HG02642 (cell line): ENCODE data around the gene CCDC69.
A peak's percentile ranks its signal among the peaks of the same experiment; 100 is the strongest.
"Not testable (repeated sequence)": the region's sequence is repeated elsewhere in the genome, so short reads cannot be mapped to it uniquely, and the experiment has no call there.

ENCODE experiments used
- ATAC-seq: cut with Tn5 transposase; IDR thresholded peaks from one replicate; pipeline ENCODE4 v1.9.1; 2021; ENCODE audit warnings: mild to moderate bottlenecking; ENCODE audit not compliant: unreplicated experiment, poor library complexity

CCDC69 gene, protein sequence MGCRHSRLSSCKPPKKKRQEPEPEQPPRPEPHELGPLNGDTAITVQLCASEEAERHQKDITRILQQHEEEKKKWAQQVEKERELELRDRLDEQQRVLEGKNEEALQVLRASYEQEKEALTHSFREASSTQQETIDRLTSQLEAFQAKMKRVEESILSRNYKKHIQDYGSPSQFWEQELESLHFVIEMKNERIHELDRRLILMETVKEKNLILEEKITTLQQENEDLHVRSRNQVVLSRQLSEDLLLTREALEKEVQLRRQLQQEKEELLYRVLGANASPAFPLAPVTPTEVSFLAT

DNA sequence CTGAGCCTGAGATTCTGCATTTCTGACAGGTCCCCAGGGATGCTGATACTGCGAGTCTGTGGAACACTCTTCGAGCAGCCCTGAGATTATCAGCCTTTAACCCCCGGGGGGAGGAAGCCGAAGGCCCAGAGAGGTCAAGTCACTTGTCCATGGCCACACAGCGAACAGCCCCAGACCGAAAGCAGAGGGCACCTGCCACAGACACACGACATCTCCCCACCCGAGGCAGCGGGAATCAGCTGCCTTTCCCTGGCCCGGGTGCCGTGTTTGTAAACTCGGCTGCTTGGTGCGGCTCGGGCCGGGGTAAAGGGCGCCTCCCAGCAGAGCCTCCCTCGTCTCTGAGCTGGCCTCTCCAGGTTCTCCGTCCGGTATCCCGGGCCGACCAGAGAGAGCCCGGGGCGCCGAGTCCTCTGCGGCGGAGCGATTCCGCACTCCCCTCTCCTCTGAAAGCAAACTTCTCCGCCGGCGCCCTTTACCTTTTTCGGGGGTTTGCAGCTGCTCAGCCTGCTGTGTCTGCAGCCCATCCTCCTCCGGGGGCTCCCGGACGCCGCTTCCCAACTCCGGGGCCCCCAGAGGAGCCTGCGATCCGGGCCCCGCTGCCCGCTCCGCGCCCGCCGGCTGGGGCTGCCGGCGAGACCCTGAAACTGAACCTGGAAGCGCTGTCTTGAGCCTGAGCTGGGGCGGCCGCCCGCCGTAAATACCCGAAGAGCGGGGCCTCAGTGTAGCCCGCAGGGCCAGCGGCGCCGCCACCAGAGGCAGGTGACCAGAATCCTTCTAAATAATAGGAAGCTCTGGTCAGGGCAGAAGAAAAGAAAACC, at the start of gene CCDC69:
TSS of gene CCDC69 (minus strand) at position 646 of the 818 bp plus-strand sequence. CDS start at position 524, 122 bp downstream.
- ATAC-seq: peak; percentile 78

DNA sequence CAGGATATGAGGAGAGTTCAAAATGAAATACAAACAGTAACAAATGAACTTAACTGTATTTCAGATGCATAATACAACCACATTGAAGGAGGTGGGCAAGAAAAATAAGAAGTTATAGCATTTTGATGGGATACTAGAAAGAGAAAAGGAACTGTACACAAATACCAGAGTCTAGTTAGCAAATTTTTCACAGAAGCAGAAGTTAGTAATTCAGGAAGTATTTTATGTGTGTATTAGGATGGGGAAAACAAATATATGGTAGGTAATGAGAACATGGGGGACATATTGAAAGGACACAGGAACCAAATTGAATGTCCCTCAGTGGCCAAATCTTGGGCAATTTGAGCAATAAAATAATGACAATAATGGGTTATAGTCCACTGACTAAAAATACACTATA, 47.4 kb upstream of the CCDC69 start:
- ATAC-seq: no peak

DNA sequence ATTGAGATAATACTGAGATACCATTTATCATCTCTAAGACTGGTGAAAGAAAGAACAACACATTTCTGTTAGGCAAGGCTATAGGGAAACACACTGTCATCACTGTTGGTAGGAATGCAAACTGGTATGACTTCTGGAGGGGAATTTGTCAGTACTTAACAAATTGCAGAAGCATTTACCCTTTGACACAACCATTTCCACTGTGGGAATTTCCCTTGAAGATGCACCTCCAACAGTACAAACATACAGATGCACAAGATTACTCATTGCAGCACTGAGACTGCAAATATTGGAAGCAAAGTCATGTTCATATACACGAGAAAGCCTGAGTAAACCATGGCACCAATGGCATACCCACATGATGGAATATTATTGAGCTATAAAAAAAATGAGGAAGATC, 46.7 kb upstream of the CCDC69 start:
- ATAC-seq: peak; percentile 93

DNA sequence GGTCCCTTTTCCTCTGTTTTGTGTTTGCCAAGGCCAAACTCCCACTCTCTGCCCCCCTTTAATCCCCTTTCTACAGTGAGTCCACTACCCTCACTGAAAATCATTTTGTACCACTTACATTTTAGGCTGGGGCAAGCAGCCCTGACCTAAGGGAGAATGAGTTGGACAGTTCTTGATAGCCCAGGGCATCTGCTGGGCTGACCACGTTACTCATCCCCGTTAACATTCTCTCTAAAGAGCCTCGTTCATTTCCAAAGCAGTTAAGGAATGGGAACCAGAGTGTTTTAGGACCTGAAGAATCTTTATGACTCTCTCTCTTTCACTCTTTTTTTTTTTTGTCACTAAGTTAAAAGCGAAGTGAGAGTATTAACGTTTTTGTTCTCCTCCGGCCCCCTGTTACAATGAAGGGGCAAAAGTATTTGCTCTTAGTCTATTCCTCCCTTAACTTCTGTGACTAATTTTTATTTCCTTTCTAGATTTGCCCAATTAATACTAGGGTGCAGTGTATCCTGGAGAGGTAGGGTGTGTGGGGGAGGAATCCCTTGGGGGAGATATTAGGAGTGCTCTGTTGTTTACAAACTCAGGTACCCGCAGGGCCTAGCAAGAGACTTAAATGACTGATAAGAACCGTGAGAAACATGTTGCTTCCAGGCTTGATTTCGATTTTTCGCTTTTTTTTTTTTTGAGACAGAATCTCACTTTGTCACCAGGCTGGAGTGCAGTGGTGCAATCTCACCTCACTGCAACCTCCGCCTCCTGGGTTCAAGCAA, 43.8 kb upstream of the CCDC69 start:
- ATAC-seq: no peak

DNA sequence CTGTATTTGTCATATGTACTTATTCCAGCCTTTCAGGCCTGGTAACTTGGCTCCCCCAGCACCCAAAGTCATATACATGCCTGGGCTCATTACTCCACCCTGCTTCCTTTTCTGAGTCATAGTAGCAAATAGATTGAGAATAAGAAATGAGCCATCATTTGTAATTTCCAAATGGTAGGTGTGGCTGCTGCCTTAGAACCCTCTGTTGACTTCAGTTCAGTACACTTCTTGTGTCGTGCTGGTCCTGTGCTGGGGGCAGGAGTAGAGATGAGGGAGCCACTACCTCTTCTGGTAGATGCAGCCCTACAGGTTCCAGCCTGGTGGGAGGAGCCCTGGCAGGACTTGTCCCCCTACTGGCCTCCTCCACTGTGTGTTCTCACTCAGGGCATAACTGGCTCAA, 40.2 kb upstream of the CCDC69 start:
- peak; percentile 64 for ATAC-seq

DNA sequence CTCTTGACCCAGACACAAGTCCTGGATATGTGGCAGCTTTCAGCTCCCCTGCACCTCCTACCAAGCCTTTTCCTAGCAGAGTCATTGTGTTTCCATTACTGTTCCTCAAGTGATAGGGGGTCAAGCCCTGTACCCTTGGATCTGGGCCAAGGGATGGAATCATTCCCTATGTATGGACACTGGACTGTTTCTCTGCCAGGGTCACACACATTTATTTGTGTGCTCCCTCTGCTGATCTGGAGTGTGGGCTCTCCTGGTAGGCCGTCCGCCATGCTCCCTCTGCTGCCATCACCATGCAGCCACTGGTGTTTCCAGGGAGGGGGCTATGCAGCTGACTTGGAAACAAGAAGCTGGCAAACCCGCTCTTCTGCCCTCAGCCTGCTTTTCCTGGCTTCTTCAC, 38.6 kb upstream of the CCDC69 start:
- no peak for ATAC-seq

DNA sequence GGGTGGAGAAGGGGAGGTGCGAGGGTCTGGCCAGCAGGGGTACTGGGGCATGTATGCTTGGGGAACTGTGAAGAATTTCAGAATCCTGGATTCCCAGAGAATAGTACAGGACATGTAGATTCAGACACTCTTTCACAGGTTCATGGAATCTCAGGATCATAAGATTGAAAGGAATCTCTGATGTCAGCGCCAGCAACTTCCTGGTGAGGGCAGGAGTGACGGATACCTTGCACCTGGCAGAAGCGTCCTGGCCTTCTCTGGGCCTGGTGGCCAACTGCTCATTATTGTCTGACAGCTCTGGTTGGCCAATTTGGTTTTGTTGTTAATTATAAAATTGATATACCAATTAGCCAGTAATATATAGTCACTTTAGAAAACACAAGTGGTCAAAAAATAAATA, 36.0 kb upstream of the CCDC69 start:
- no peak for ATAC-seq

DNA sequence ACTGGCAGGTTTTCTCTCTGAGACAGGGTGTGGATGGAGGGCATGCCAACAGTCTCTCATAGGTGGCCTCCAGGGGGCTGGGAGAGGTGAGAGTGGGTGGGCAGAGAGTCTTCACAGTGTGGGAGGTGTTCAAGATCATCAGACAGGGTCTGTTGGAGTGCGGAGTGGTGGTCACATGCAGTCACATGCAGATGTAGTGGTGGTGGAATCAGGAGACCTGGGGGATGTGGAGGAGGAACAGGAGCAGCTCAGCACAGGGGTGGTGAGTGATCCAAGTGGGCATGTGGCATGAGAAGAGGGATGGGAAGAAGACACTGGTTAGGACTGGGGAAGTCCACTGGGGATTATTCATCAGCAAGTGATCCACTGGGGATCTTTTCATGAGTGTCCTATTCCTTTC, 34.9 kb upstream of the CCDC69 start:
- no peak for ATAC-seq

DNA sequence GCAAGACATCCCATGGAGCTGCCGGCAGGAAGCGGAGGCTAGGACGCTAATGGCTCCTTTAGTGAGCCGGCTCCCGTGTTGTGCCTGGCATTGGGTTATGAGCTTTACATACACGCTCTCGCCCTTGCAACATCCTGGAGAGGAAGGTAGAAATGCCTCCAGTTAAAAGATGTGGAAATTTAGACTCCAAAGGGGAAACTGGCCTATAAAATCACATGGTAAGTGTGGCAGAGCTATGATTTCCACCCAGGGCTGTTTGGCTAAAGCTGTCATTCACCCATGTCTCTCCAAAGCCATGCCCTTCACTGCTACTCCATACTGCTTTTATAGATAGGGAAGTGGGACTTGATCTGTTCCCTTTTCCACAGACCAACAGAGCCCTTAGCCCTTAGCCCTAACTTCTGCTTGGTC, 34.3 kb upstream of the CCDC69 start:
- ATAC-seq: no peak

DNA sequence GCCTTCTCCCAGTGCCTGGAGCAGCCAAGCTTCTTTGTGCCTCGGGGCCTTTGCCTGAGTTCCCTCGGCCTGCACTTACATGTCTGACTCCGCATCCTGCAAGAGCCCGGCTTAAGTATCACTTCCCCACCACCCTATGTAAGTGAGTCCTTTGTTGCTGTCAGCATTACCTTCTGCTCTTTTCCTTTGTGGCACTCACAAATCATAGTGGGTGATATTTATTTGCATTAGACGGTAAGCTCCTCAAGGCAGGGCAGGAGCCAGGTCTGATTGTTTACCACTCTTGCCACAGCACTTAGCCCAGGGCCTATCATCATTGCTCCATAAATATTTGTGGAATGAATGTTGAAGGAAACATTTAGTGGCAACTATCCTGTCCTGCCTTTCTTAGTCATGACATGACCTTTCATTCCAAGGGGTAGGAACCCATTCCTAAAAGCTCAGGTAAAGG, 33.9 kb upstream of the CCDC69 start:
- ATAC-seq: peak; percentile 26

DNA sequence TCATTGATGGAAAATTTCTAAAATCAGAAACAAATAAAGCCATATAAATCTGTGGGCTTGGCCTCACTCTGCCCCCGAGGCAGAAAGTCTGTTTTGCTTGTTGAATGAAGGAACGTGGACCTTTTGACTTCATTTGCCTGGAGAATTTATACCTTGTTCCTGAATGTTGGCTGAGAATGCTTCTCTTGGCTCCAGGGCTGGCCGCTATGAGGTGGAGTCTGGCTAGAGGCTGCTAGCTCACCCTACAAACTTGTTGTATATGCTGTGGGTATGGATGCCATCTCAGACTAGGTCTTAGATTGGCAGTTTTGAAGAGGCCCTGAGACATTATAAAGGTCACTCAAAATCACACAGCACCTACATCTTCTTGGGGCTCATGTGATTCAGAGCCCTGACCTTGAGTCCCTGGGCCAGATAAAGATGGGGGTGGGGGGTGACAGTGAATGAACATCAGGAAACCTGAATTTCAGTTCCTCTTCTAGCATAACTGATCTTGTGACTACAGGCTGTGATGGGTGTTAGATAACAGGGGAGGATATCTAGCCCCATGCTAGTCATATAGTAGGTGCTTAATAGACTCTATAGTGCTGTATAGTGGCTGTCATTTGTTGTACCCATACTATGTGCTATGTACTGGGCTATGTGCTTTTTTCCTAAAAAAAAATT, 31.9 kb upstream of the CCDC69 start:
- ATAC-seq: peak; percentile 38

DNA sequence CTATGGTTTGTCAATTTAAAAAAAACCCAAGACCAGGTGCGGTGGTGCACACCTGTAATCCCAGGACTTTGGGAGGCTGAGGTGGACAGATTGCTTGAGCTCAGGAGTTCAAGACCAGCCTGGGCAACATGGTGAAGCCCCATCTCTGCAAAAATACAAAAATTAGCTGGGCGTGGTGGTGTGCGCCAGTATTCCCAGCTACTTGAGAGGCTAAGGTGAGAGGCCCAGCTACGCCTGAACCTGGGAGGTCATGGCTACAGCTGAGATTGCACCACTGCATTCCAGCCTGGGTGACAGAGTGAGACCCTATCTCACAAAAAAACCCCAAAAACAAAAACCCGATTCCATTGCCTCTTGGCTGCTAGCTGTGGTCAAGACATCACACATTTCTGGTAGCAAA, 31.1 kb upstream of the CCDC69 start:
- ATAC-seq: not testable (repeated sequence)

DNA sequence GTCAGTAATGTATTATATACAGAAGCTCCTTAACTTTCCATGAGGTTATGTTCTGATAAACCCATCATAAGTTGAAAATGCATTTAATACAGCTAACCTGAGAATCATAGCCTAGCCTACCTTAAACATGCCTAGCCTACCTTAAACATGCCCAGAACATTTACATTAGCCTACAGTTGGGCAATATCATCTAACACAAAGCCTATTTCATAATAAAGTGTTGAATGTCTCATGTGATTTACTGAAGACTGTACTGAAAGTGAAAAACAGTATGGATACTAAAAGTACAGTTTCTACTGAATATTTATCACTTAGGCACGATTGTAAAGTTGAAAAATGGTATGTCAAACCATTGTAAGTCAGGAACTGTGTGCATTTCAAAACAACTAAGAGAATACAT, 30.7 kb upstream of the CCDC69 start:
- no peak for ATAC-seq

DNA sequence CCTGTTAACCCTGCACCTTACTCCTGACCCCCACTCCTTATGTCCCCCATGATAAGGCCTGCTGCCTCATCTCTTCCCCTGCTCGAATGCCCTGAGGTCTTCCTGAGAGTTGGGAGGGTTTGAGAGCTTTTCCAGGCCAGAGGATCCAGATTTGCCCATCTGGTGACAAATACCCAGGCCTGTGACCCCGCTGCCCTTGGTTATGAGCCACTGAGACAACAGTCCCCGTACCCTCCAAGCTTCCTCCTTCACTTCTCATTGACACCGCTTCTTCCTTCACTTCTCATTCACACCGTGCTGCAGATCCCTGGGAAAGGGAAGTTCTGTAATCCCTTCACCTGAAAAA, 29.7 kb upstream of the CCDC69 start:
- ATAC-seq: no peak

DNA sequence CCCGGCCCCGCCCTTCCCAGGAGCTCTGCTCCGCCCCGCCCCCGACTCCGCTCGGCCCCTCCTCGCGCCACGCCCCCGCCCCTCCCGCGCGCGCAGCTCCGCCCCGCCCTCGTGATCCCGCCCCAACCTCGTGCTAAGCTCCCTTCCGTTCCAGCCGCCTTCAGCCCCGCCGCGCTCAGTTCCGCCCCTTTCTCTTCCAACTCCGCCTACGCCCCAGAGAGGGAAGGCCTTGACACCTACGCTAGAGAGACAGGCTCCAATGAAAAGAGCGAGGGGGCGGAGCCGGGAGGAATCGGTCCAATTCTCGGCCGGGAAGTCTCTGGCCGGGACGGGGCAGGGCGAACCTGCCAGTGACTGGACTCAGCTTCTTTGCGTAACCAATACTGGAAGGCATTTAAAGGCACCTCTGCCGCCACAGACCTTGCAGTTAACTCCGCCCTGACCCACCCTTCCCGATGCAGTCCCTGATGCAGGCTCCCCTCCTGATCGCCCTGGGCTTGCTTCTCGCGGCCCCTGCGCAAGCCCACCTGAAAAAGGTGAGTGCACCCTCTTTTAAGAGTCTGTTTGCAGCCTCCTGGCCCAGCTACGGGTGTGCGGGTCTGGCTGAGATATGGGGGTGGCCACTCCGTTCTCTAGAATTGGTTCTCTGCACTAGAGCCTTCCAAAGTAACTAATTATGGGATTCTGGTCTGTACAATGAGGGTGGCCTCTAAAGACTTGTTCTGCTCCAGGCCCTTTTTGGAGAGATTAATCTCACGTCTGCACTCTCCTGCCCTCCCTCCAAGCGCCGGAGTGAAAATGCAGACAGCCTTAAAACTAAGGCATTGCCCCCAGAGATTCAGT, 29.1 kb upstream of the CCDC69 start, which contains the start of gene GM2A:
TSS of gene GM2A (plus strand) at position 424 of the 843 bp plus-strand sequence. CDS start at position 456, 32 bp downstream.
- peak; percentile 85 for ATAC-seq

DNA sequence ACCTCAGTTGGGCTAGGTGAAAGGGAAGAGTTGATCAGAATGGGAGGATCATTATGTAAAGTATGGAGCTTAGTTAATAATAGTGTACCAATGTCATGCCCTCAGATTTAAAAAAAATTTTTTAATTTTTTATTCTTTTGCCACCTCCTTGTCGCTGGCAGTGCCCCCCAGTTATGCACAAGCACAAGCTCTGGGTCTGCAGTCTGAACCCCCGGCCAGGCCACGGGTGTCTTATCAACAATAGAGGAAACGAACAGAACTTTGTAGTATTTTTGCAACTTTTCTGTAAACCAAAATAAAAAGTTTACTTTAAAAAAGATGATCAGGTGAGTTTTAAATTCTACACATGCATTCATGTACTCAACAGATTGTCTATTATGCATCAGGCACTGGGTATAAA, 27.7 kb upstream of the CCDC69 start:
- no peak for ATAC-seq

DNA sequence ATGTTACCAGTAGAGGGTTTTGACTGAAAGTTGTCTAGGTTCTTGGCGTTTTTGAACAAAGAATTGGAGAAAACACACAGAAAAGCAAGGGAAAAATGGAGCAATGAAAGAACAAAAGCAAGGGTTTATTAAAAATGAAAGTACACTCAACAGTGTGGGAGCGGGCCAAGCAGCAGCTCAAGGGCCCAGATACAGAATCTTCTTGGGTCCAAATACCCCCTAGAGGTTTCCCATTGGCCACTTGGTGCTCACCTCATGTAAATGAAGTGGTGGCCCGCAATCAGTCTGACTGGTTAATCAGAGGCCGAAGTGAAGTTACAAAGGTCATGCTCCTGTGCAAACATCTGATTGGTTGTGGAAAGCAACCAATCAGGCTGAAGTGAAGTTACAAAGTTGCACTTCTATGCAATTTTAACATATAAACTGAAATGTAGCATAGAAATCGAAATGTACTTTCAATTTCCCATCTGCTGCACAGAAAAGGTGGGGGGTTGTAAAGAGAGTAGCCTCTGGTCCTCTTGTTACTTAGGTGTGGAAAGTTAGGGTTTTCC, 27.2 kb upstream of the CCDC69 start:
- no peak for ATAC-seq

DNA sequence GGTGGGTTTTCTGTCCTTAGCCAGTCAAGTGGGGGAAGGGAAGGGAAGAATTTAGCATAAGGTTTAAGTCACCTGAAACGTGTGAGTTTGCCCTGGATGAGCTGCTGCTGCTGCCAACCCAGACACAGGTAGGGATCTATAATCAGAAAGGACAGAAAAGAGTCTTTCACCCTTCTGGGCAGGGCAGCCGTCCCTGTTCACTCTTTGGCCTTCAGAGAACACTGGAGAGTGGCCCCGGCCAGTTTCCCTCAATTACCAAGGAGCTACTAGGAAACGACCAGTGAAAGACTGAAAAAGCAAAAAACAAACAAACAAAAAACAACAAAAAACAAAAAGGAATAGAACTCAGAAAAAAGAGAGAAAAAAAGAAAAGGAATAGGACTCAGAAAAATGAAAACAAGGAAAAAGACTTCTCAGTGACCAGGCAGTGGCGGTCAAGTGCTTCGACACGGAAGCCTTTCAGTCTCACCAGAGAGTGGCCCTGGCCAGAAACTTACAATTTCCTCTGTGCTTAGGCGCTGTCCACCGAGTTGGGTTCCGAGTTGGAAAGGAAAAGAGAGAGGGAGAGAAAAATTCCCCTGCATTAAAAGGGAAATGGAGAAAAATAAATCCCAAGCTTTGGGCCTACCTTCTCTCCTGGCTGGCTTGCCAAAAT, 26.6 kb upstream of the CCDC69 start:
- ATAC-seq: no peak

DNA sequence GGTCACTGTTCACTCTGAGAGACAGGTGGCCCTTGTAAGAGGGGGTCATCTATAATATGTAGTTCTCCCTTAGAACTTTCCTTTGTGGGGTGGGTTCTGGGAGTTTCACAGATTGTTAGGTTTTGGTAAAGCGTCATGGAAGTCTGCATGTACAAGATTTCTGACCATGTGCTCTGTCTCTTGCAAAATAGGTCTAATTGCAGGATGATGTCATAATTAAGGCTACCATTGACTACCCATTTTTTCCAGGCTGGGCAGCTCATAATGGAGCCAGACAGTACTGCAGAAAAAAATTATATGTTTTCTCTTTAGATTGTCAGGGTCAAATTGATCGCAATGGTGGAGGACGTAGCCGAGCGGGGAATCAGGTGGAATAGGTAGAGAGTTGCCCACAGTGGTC, 25.4 kb upstream of the CCDC69 start:
- ATAC-seq: no peak
